SK-N-SH treated with all-trans-retinoic acid at 6 μM for 48 hours (cell line): Measurements from ENCODE around the gene FIGN.

ENCODE experiments used
- ATAC-seq: fragments of 200-7000 bp; cut with Tn5 transposase; 3 replicates; pipeline ENCODE4 v1.9.1; 2020; ENCODE audit warnings: mild to moderate bottlenecking, moderate library complexity
- CSDC2 ChIP-seq: fragments of 250-450 bp; sonication (Bioruptor Pico); IDR thresholded peaks from 2 replicates; pipeline ENCODE4 v1.5.0; 2020; ENCODE audit warnings: mild to moderate bottlenecking, moderate library complexity
- CSRNP3 ChIP-seq: fragments of 250-450 bp; sonication (Bioruptor Pico); IDR thresholded peaks from 2 replicates; pipeline ENCODE4 v1.5.1; 2021; ENCODE audit warnings: mild to moderate bottlenecking, moderate library complexity
- ESRRG ChIP-seq: fragments of 250-450 bp; sonication (Bioruptor Pico); IDR thresholded peaks from 2 replicates; pipeline ENCODE4 v1.6.1; 2021; ENCODE audit warnings: mild to moderate bottlenecking
- GLIS3 ChIP-seq: fragments of 250-450 bp; sonication (Bioruptor Pico); IDR thresholded peaks from 2 replicates; pipeline ENCODE4 v1.5.0; 2020; ENCODE audit warnings: mild to moderate bottlenecking, moderate library complexity
- ISL1 ChIP-seq: fragments of 250-450 bp; sonication (Bioruptor Pico); IDR thresholded peaks from 2 replicates; pipeline ENCODE4 v2.1.2; 2022; ENCODE audit warnings: mild to moderate bottlenecking, moderate library complexity
- PATZ1 ChIP-seq: fragments of 250-450 bp; sonication (Bioruptor Pico); IDR thresholded peaks from 2 replicates; pipeline ENCODE4 v1.8.0; 2020; ENCODE audit warnings: mild to moderate bottlenecking, moderate library complexity, borderline replicate concordance
- POU6F1 ChIP-seq: fragments of 250-450 bp; sonication (Bioruptor Pico); IDR thresholded peaks from 2 replicates; pipeline ENCODE4 v1.8.0; 2021; ENCODE audit warnings: low read depth, mild to moderate bottlenecking, moderate library complexity, borderline replicate concordance
- RARB ChIP-seq: fragments of 250-450 bp; sonication (Bioruptor Pico); IDR thresholded peaks from 2 replicates; pipeline ENCODE4 v1.8.0; 2021; ENCODE audit warnings: mild to moderate bottlenecking, moderate library complexity
- TCF4 ChIP-seq: fragments of 250-450 bp; sonication (Bioruptor Pico); IDR thresholded peaks from 2 replicates; pipeline ENCODE4 v1.8.0; 2021; ENCODE audit warnings: mild to moderate bottlenecking, moderate library complexity, borderline replicate concordance
- TSHZ2 ChIP-seq: fragments of 250-450 bp; sonication (Bioruptor Pico); IDR thresholded peaks from 2 replicates; pipeline ENCODE4 v1.5.0; 2020; ENCODE audit warnings: mild to moderate bottlenecking, moderate library complexity
- ZFP3 ChIP-seq: fragments of 250-450 bp; sonication (Bioruptor Pico); IDR thresholded peaks from 2 replicates; pipeline ENCODE4 v1.5.0; 2020; ENCODE audit warnings: mild to moderate bottlenecking, moderate library complexity
- ZFP30 ChIP-seq: fragments of 450-650 bp; formaldehyde crosslinking; IDR thresholded peaks from 2 replicates; pipeline ENCODE4 v1.5.0; 2022; ENCODE audit warnings: mild to moderate bottlenecking, moderate library complexity
- TF ChIP-seq, protein P1 (sequence below): fragments of 250-450 bp; sonication (Bioruptor Pico); IDR thresholded peaks from 2 replicates; pipeline ENCODE4 v1.5.1; 2020; ENCODE audit warnings: low read depth, mild to moderate bottlenecking, moderate library complexity

Gene FIGN

DNA sequence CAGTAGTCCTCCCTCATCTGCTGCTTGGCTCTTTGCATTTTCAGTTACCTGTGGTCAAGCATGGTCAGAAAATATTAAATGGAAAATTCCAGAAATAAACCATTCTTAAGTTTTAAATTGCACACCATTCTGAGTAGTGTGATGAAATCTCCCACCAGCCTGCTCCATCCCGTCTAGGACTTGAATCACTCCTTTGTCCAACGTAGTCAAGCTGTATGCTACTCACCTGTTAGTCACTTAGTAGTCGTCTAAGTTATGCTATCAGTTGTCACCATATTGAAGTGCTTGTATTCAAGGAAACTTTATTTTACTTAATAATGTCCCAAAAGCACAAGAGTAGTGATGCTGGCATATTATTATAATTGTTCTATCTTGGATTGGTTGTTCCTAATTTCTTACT, 172.5 kb downstream of the FIGN start (continued):
- TF ChIP-seq CSRNP3 (no peak), RARB (no peak), ESRRG (no peak), ISL1 (no peak)

- no peak for ATAC-seq
- TF ChIP-seq ZFP3 (CRISPR knock-in tag) (no peak), CSDC2 (CRISPR knock-in tag) (no peak), ZFP30 (CRISPR knock-in tag) (no peak)
- TF ChIP-seq, all 23 proteins: peak for 0
Observed at GRCh38 chr2:163558251-163559021, 177.4 kb downstream of the FIGN start.

DNA sequence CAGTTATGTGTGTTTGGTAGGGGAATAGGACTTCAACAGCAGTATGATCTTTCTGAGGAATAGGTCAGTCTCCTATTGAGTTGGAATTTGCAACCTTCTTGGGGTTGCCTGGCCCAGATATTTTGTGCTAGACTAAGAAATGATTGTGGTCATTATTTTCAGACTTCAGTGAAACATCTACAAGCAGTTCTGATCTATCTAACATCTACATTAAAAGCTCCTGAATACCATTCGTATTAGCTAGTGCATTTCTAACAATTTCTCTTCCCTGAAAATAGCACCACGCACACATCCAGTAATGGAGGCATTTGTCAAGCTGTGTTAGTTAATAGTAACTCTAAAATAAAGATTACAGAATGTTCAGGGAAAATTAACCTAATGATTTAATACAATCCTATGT, 179.3 kb downstream of the FIGN start:
- TF ChIP-seq, protein P1, sequence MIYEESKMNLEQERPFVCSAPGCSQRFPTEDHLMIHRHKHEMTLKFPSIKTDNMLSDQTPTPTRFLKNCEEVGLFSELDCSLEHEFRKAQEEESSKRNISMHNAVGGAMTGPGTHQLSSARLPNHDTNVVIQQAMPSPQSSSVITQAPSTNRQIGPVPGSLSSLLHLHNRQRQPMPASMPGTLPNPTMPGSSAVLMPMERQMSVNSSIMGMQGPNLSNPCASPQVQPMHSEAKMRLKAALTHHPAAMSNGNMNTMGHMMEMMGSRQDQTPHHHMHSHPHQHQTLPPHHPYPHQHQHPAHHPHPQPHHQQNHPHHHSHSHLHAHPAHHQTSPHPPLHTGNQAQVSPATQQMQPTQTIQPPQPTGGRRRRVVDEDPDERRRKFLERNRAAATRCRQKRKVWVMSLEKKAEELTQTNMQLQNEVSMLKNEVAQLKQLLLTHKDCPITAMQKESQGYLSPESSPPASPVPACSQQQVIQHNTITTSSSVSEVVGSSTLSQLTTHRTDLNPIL (CRISPR knock-in tag) = 0 out of 2 replicates have a peak, but pooled peaks have one; percentile 45
- TF ChIP-seq ISL1 (peak; percentile 87), PATZ1 (CRISPR knock-in tag) (no peak)
- peak; percentile 53 for ATAC-seq

DNA sequence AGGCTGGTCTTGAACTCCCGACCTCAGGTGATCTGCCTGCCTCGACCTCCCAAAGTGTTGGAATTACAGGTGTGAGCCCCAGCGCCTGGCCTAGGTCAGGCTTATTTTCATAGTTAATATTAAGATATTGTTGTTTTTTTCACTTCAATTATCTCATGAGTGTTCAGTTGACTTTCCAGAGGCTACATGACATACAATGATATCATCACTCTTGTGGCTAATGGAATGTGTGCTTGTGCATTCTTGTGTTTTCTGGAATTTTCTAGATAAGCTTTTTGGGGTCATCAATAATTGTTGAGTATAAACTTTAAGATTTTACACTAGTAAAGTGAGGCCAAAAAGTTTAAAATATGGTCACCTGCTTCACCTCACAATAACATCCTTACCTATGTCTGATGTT, 180.9 kb downstream of the FIGN start:
- no peak for TF ChIP-seq PATZ1 (CRISPR knock-in tag)
- no peak for TF ChIP-seq CSRNP3
- TF ChIP-seq POU6F1 (CRISPR knock-in tag) = no peak
- no peak for TF ChIP-seq GLIS3
- TF ChIP-seq, protein P1 (CRISPR knock-in tag) = no peak
- 0 out of 2 replicates have a peak, but pooled peaks have one; percentile 22 for TF ChIP-seq ISL1

DNA sequence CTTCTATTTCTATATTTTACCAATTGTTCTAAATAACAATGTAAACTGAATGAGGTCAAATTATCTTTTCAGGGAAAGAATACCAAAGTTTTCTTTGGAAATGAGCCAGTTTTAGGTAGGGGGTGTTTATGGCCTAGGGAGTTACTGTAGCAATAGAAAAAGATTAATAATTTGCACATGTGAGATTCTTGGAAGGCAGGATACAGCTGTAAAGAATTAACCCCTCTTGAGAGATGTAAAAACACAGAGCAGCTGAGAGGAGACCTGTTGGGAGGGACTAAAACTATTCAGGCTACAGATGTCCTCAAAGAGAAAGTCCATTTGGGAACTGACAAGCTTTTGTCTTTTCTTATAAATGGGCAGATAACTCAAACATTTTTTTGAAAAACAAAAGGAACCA, 182.2 kb downstream of the FIGN start:
- ATAC-seq = peak; percentile 63; the same call in 1 of the 3 replicates
- TF ChIP-seq TCF4 (CRISPR knock-in tag) (peak; percentile 92), ESRRG (no peak), TSHZ2 (CRISPR knock-in tag) (peak; percentile 75; the same call in 1 of the 2 replicates)
- TF ChIP-seq, all 23 proteins: peak for 2

More for the DNA sequence above, 180.9 kb downstream of the FIGN start:
- ATAC-seq = no peak
